GM10847 (cell line): Measurements from ENCODE around the gene PISD.

Source experiments
- POLR2A ChIP-seq: IDR thresholded peaks from 2 replicates; pipeline ENCODE4 v1.6.1; 2011; ENCODE audit not compliant: insufficient read length; ENCODE audit errors: extremely low read depth

The PISD gene

GRCh38 chr22:31629741-31630184 lies 32.3 kb downstream of the PISD start:
- TF ChIP-seq POLR2A, result no peak

GRCh38 chr22:31628969-31629708 lies 32.9 kb downstream of the PISD start:
- no peak for TF ChIP-seq POLR2A

DNA sequence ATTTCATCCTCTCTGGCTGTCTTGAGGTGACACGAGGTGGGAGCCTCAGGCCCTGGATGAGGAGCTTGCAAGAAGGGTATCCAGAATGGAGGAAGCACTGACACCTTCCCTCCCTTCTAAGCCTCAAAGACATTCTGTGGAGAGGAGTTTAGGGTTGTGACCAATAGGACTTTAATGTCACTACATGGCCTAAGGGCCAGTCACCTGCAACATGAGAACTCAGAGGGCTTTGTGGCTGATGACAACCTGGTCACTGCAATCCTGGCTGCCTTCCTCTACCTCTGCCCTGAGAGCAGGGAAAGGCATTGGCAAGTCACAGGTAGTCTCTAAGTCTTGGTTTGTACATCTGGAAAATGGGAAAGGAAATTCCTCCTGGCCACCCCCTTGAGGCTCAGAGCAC lies 33.7 kb downstream of the PISD start:
- no peak for TF ChIP-seq POLR2A

- TF ChIP-seq POLR2A, result no peak
These were observed 34.7 kb downstream of the PISD start for GRCh38 chr22:31627223-31627731.

- no peak for TF ChIP-seq POLR2A
These were observed 35.4 kb downstream of the PISD start for GRCh38 chr22:31626427-31627150.

- TF ChIP-seq POLR2A, result no peak
These were observed 36.2 kb downstream of the PISD start for GRCh38 chr22:31625661-31626426.

GRCh38 chr22:31625257-31625640 lies 36.8 kb downstream of the PISD start:
- no peak for TF ChIP-seq POLR2A

DNA sequence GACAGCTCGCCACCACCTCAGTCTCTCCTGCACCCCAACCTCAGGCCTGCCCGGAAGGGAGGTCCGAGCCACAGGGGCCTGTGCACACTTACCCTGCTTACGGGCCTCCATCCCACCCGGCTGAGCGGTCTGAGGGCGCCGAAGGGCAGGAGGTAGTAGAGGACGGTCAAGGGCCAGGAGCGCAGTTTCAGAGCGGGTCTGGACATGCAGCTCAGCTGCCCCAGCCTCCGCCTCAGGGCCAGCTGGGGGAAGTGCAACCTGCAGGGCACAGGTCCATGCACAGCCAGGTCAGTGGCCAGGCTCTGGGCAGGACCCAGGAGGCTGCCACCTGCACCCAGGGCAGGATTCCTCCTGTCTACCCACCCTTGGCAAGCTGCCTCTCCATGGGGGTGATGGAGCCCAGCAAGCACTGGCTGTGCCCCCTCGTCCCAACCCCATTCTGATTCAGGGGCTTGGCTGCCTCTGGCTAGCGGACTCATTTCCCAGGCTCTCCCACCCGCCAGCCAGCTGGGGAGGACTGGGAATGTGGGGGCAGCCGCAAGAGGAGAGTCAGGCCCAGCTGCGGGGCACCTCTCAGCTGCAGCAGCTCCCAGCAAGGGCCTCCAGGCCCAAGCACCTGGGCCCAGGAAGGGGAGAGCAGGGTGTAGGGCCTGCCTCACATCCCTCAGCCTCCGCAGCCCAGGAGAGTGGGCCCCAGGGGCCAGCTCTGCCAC lies 38.3 kb downstream of the PISD start:
- no peak for TF ChIP-seq POLR2A

DNA sequence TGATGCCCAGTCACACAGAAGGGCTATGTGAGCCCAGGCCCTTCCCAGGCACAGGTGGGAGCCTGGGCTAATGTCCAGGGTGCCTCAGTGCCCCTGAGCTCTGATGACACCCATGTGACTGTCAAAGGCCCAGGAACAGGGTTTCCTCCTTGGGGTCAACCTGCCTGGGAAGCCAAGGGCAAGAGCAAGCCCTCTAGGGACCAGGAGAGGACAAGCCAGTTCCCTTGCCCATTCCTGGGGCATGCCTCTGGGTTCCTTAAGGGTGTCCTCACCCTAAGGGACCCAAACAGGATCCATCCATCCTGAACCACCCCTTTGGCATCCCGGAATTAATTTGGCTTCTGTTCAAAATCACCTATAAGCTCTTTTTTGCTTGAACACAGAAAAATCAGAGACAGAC lies 39.0 kb downstream of the PISD start:
- TF ChIP-seq POLR2A, result no peak

DNA sequence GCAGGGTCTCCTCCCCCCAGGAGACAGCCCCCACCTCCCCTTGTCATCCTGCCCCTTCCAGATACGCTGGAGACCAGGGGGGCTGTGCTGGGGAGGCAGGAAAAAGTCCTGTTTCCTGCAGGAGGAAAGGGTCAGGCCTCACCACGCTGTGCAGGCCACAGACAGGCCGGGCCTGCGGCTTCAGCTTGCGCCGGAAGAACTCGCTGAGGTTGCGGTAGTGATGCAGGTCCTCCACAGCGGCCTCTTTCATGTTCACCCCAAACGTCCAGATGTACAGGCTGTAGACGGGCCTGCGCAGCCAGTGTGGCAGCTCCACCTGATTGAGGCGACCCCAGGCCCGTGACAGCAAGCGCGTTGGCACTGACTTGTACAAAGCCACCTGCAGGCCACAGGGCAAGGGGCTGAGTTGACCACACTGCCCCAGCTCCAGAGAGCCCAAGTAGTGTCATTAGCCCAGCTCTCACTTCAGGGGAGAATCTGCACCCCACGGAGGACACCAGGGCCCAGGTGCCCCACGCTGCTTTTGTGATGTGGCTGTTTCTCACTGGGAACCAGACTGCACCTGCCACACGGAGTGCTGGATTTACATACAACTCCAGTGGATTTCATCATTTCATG lies 40.4 kb downstream of the PISD start:
- no peak for TF ChIP-seq POLR2A

DNA sequence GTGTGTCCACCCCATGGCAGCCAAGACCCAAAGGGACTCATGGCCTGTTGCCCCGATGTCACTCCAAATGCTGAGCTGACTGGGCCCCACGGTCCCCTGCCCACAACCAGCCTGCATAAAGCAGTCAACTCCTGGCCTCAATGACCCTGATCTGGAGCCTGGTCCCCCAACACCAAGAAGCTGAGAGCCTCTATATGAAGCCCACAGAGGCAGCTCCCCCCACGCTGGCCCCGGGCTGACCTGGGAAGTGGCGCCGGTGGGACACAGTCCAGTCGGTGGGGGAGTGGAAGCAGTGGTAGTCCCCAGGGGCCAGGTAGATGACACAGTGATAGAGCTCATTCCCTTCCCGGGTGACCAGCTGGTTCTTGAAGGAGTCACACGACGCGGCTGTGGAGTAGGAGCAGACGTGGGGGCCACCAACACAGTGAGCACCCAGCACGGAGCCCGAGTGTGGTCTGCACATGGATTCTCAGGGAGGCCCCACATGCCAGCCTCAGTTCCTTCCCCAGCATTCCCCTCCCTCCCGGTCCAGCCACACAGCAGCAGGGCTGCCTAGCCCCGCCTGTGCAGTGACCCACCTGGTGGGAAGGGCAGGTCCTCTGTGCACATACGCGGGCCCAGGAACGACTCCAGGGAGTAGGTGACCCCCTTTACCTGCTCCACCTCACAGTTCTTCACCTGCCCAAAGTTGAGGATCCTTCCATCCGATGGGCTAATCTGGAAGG lies 41.1 kb downstream of the PISD start:
- no peak for TF ChIP-seq POLR2A

GRCh38 chr22:31619611-31620300 lies 42.3 kb downstream of the PISD start:
- TF ChIP-seq POLR2A, result no peak

- TF ChIP-seq POLR2A, result no peak
These were observed 43.4 kb downstream of the PISD start for GRCh38 chr22:31618471-31619176.
